Fibroblast of villous mesenchyme (primary cell): ENCODE data around the gene CACNA1C. TPM values are rescaled to one million over a fixed set of nuclear protein-coding genes. Genes with fewer than 3 reads are reported as not detected.

Source experiments
- DNase-seq: peaks from one replicate; pipeline ENCODE4 v3.0.0-alpha.2; 2010; ENCODE audit warnings: low read depth
- H3K4me3 ChIP-seq: 2 replicates; pipeline ENCODE4 v1.5.1; 2011; ENCODE audit warnings: low read depth, mild to moderate bottlenecking, low read length
- CTCF ChIP-seq: IDR thresholded peaks from 2 replicates; pipeline ENCODE4 v1.5.1; 2012; ENCODE audit warnings: low read depth, mild to moderate bottlenecking, low read length; ENCODE audit not compliant: insufficient read depth
- total RNA-seq: library from RNA; depleted of rRNA; stranded (reverse); fragments of >200 nt; gene quantifications from 2 replicates; pipeline ENCODE4 v1.2.3, GENCODE V29; 2012

CACNA1C gene
- total RNA-seq, 1 donor = 11.7 TPM

- DNase-seq = peak; percentile 79
- peak; percentile 79 for TF ChIP-seq CTCF
Measured at GRCh38 chr12:2034633-2035430, 18.0 kb upstream of the CACNA1C start.

DNA sequence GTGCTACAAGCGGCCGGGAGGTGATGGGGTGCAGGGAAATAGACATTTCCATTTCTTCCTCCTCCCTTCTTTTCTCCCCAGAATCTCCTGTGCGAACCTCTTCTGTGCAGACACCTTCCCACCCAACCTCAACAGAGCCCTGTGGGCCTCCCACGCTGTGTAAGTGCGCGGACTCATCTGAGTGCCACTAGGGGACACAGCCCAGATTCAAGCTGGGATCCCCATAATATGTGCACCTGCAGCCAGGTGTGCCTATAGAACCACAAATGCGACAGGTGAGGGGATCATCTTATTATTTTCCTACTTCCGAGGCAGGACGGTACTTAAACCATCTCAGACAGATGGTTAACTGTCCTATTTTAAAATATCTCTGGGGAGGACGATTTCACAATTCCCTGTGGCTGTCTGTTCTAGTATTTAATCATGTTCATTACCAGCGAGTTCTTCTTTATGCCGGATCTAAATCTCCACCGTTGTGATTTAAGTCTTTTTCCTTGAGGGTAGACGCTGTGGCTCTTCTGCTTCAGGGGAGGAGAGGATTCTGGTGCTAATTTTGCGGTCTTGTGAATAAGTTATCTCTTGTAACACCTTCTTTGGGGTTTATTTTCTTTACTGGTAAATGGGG, 17.2 kb upstream of the CACNA1C start:
- TF ChIP-seq CTCF = no peak
- peak overlapping the region; percentile 51 for H3K4me3 ChIP-seq
- peak; percentile 22 for DNase-seq

More at GRCh38 chr12:2034633-2035430, 18.0 kb upstream of the CACNA1C start:
- H3K4me3 ChIP-seq = peak overlapping the region; percentile 51

- H3K4me3 ChIP-seq = no peak overlapping the region
- no peak for TF ChIP-seq CTCF
- no peak for DNase-seq
Measured at GRCh38 chr12:2039034-2039433, 13.8 kb upstream of the CACNA1C start.

DNA sequence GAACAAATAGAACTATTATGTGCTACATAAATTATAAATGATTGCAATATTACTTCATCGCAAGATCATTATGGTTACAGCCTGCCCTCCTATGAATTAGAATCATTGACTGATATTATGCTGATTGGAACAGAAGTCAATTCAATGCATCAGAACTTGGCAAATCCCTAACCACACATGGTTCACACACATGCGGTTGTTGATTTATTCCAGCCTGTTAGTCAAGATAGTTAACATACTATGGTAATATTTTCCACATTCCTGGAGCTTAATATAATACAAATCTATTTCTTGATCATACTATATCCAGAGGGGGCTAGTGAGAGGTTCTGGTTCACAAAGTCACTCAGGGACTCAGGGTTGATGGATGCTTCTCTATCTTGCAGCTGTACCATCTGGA, 9.7 kb upstream of the CACNA1C start:
- no peak for TF ChIP-seq CTCF
- H3K4me3 ChIP-seq = no peak overlapping the region
- no peak for DNase-seq

GRCh38 chr12:2044165-2044564, 8.6 kb upstream of the CACNA1C start:
- no peak for DNase-seq
- no peak overlapping the region for H3K4me3 ChIP-seq

DNA sequence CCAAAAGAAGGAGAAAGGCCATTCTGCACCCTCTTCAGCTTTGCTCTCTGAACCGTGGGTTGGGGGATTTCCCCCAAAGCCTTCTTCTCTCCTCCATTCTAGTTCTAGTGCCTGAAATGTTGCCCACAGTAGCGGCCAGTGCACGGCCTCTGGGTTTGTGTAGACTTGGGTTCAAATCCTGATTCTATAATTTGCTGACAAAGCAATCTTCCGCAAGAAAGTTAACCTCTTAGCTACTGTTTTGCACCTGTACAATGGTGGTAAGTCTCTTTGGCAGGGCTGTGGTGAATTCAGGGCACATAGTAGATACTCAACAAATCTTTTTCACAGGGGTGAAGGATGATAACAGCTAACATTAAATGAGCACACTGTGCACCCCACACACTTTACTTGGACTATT, 5.8 kb upstream of the CACNA1C start:
- no peak for DNase-seq
- H3K4me3 ChIP-seq = no peak overlapping the region
- no peak for TF ChIP-seq CTCF

More at GRCh38 chr12:2044165-2044564, 8.6 kb upstream of the CACNA1C start:
- no peak for TF ChIP-seq CTCF

- no peak for TF ChIP-seq CTCF
- DNase-seq = no peak
Measured at GRCh38 chr12:2047752-2048151, 5.0 kb upstream of the CACNA1C start.

More at GRCh38 chr12:2047752-2048151, 5.0 kb upstream of the CACNA1C start:
- no peak overlapping the region for H3K4me3 ChIP-seq
